Activated CD4-positive, alpha-beta T cell treated with anti-CD3 and anti-CD28 coated beads, Interleukin-2, amount 50 U/mL, for 4 hours (primary cell): ENCODE data around the gene FNDC3B.

Source experiments
- DNase-seq, 2 experiments: peaks; one replicate each; pipeline ENCODE4 v3.0.0-alpha.2; 2020

Gene FNDC3B

GRCh38 chr3:172323894-172324610 lies 284.7 kb downstream of the FNDC3B start:
- DNase-seq = no peak

- no peak for DNase-seq
Measured at GRCh38 chr3:172324611-172325203, 285.3 kb downstream of the FNDC3B start.

DNA sequence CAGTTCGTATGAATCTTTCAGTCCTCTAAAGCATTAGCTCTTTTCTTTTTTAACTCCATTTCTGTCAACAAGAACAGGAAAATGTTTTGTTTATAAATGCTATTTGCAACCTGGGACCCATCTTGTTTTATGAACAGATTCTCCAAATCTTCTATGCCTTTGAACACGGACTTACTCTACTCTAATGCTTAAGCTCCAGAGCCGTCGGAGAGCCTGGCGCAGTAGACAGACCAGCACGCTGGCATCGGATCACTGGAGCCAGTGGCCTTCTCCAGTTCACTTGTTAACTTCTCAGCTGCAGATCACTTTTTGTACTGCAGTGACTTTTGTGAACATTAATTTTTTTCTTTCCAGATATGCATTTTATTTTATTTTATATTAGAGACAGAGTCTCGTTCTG lies 286.1 kb downstream of the FNDC3B start:
- DNase-seq = no peak

GRCh38 chr3:172326993-172327392 lies 287.6 kb downstream of the FNDC3B start:
- DNase-seq = no peak

- DNase-seq = no peak
Measured at GRCh38 chr3:172328282-172328681, 288.9 kb downstream of the FNDC3B start.

GRCh38 chr3:172329070-172329469 lies 289.7 kb downstream of the FNDC3B start:
- no peak for DNase-seq

DNA sequence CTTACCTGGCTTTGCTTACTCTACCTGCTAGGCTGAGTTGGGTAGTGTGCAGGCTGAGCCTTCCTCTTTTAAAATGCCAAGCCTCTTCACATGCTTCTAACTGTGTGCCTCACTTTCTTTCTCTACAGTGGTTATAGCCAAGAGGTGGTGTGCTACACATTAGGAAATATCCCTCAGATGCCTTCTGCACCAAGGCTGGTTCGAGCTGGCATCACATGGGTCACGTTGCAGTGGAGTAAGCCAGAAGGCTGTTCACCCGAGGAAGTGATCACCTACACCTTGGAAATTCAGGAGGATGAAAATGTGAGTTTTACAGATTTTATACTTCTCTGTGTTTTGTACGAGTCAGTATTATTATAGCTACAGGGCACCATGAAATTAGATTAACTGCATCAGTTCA lies 291.0 kb downstream of the FNDC3B start:
- no peak for DNase-seq

- peak; percentile 26 to 47 for DNase-seq
Measured at GRCh38 chr3:172332256-172333041, 293.1 kb downstream of the FNDC3B start.

DNA sequence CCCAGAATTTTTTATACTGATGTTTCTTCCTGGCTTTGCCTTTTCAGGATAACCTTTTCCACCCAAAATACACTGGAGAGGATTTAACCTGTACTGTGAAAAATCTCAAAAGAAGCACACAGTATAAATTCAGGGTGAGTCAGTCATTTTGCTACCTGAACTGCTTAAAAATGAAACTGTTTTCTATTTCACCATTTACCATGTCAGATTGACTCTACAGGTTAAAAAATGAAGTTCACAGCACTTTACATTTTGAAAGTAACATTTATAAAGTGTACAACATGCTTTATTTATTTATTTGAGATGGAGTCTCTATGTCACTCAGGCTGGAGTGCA lies 293.6 kb downstream of the FNDC3B start:
- DNase-seq = no peak

DNA sequence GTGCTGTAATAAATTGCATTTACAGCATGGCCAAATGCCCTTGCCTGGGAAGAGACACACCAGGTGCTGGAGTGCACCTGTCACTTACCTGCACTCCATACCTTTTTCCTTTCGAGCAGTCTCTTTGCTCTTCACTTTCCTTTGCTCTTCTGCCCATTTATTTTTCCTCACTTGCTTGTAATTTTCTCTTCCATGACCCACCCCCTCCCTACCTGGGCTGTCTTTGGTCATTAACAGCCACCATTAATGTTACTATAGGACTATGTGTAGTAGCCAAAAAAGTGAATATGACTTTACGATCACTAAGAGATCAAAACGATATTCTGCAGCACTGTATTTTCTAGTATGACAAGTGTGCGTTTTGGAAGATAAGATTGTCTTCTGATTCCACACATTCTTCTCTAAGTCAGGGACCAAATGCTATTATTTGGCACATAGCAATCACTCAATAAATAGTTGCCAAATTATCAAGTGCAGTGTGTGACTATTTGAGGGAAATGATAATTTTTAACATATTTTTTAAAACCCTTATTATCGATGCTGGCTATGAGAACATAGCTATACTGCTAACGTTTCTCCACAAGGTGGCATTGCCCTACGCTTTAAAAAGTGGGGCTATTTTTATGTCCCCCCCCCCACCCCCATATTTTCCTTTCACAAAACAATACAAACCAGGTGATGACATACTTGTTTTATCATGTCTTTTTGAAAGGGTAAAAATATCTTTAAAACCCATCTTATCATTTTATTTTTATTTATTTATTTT lies 294.5 kb downstream of the FNDC3B start:
- DNase-seq = no peak

- DNase-seq = no peak
Measured at GRCh38 chr3:172334671-172335207, 295.4 kb downstream of the FNDC3B start.

DNA sequence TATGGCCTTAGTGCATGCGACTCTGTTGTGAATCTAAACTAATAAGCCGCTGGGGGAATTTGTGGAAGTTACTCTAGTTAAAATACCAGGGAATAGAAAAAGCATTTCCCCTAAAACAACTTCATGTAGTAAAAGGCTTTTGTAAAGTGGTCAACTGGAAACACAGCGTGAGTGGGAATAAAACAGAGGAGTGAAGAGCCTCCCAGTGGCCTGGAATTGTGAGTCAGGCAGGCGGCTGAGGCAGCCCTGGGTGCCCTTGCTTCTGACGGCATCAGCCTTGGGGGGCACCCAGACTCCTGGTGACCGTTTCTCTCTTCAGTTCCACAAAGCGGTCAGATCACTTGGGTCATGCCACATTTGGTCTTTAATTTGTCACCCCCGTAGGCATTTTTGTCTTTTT lies 300.5 kb downstream of the FNDC3B start:
- DNase-seq = no peak

DNA sequence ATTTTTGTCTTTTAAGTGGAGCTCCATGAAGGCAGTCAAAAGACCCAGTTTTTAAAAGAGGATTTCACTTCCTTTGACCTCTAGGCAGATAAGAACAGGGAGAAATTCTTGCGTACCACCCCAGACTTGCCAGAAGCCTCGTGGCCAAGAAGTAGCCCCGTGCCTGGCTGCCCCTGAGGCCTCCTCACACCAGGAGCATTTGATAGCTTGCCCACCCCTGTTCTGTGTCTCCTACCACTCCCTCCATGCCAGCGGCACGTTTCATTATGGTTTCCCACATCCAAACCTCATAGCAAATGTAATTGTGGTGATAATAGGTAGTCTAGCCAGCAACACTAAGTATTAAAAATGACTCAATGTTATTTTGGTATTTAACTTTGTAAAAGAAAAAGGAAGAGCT lies 301.2 kb downstream of the FNDC3B start:
- no peak for DNase-seq

DNA sequence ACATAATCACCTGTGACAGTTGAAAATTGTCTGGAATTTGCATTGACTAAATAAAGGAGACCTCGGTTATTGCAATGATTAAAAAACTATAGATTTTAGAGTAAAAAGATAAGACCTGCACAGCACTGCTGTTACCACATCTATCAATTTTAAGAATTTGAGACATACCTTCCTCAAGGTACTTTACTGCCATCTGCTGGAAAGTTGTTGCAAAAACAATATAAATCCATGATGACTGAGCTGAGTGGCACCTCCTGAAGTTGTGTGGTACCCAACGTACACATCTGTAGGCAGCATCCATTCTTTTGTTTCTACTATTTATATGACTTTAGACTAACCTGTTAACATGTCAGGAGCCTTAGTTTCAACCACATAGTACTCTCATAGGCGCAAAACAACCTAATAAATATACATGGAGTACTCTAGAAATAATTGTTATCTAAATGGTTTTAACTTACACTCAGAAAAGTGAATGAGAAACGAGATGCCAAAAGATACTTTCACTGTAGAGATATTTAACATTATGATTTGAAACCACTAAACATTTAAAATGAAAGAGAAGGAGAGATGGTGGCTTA lies 302.2 kb downstream of the FNDC3B start:
- DNase-seq = no peak

DNA sequence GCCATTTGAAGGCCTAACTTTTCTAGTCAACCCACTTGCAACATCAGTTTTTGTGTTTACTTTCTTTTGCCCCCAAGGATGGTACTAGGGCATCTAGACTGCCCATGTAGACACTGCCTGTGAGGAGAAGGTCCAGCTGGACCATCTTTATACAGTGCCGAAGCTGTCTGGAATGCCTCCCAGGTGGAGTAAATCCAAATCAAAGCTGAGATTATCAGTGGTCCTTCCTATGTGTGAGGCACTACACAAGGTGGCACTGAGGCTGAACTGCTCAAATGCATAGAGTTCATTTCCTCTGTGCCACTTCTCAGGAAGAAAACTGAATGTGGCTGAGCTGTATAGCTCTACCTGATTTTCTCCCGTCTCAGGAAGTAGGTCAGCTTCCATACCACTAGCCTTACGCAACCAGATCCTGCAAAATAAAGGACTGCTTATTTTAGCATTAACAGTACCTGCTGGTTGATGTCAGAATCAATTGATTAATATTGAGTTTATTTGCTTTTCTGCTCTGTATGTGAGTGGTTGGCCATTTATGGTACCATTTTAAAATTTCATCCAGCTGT lies 302.8 kb downstream of the FNDC3B start:
- no peak for DNase-seq

GRCh38 chr3:172343117-172343516 lies 303.7 kb downstream of the FNDC3B start:
- DNase-seq = no peak

- no peak for DNase-seq
Measured at GRCh38 chr3:172343979-172344378, 304.6 kb downstream of the FNDC3B start.

DNA sequence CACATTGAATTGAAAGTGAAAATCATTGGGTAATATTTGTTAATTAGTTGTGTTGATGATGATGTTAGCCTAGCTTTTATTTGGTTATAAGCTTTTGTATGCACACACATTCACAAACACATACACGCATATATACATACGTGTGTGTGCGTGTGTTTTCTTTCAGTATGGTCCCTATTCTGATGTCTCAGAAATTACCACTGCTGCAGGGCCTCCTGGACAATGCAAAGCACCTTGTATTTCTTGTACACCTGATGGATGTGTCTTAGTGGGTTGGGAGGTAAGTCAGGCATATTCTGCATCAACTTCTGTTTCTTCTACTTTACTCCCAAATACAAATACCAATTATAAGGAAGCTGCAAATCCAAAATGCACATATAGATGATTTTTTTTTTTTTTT lies 306.8 kb downstream of the FNDC3B start:
- no peak for DNase-seq

DNA sequence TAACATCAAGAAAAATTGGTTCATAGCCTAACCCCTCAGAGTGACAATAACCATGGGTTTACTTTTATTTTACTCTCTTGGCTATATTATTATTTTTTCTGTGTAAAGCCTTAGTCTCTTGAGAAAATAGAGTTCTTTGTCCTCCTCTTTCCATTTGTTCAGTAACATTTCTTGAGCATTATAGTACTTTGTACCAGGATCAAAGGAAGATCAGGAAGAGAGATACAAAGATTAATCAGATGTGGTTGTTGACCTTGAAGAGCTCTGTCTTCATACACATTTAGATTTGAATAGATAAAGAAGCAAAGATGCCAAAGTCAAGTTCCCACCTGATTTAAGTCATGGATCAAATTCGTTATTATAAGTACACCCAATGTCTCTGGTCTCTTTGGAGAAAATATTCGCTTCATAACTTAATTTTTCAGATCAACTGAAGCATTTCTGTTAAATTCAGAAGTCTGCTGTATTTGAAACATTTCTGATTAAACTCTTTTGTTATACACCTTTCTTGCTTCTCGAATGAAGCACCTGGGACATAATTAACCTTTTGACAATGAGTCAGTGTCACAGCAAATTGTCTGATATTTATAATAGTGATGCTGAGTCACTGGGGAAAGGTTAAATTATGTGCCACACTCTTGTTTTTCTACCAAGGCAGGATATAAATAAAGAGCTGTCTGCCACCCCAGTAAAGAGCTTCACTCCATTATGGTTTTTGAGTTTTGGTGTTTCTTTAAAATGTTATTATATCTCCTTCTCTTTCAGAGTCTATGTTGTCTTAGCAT lies 308.7 kb downstream of the FNDC3B start:
- DNase-seq = no peak

DNA sequence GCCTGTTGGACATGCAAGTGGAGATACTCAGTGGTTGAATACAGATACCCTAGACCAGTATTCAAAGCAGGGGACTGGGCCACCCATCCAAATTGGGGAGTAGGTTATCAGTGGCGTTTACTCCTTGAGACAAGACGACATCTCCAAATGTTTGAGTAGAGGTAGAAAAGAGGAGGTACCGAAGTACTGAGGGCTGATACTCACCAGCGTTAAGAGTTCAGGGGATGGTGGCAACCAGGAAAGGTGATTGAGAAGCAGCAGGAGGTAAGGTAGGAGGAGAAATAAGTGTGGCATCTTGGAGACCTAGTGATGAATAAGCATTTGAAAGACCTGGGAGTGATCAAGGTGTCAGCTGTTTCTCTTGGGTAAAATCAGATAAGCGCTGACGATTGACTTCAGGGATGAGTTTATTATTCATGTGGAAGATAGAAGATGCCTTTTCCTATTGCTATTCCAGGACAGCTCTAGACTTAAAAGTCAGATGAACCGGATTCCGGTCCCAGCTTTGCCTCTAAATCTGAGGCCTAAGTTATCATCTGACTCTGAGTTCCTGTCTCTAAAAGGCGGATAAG lies 312.6 kb downstream of the FNDC3B start:
- DNase-seq = no peak

GRCh38 chr3:172352786-172353185 lies 313.4 kb downstream of the FNDC3B start:
- DNase-seq = no peak
